CD14-positive monocyte (primary cell): ENCODE measurements around the gene SGMS1. TPM values are rescaled to one million over a fixed set of nuclear protein-coding genes. Genes with fewer than 3 reads are reported as not detected.

ENCODE experiments used
- DNase-seq, 3 donors: peaks; one replicate each; pipeline ENCODE4 v3.0.0-alpha.2; 2011 to 2022
- H2AFZ ChIP-seq: 2 replicates; pipeline ENCODE4 v1.6.0; 2012; ENCODE audit warnings: mild to moderate bottlenecking, low read depth, low read length, inconsistent platforms; ENCODE audit not compliant: insufficient read depth, poor library complexity, severe bottlenecking
- H3K27ac ChIP-seq, 2 donors: 1 replicate in 1 of 2; 2 replicates in 1 of 2; pipeline ENCODE4 v1.5.1; 2012 to 2013; ENCODE audit warnings: low read length in 2 of 2, control low read depth in 1 of 2, inconsistent platforms in 1 of 2, low read depth in 1 of 2, mild to moderate bottlenecking in 1 of 2
- H3K27me3 ChIP-seq, 2 donors: one replicate each; pipeline versions ENCODE4 v1.6.0 to v1.6.1; 2011 to 2013; ENCODE audit warnings: low read length in 2 of 2; ENCODE audit not compliant: control insufficient read depth in 2 of 2, insufficient read depth in 2 of 2
- H3K36me3 ChIP-seq, 2 donors: replicated peaks in 1 of 2; 1 replicate in 1 of 2; 2 replicates in 1 of 2; pipeline versions ENCODE4 v1.5.1 to v1.6.1; 2012 to 2013; ENCODE audit warnings: low read length in 2 of 2, control low read depth in 1 of 2, inconsistent platforms in 1 of 2, mild to moderate bottlenecking in 1 of 2; ENCODE audit not compliant: insufficient read depth in 2 of 2, control insufficient read depth in 1 of 2
- H3K4me1 ChIP-seq, 2 donors: 1 replicate in 1 of 2; 2 replicates in 1 of 2; pipeline versions ENCODE4 v1.5.1 to v1.6.1; 2012 to 2013; ENCODE audit warnings: low read length in 2 of 2, control low read depth in 1 of 2, inconsistent platforms in 1 of 2, mild to moderate bottlenecking in 1 of 2, moderate library complexity in 1 of 2; ENCODE audit not compliant: insufficient read depth in 2 of 2, control insufficient read depth in 1 of 2
- H3K4me2 ChIP-seq: replicated peaks from 2 replicates; pipeline ENCODE3; 2012; ENCODE audit warnings: low read length, moderate library complexity, mild to moderate bottlenecking; ENCODE audit not compliant: poor library complexity, severe bottlenecking; ENCODE audit errors: extremely low read depth
- H3K4me3 ChIP-seq, 3 experiments: fragments of 200-600 bp in 1 of 3; sonication (generic) in 1 of 3; replicated peaks in 1 of 3; 1 replicate in 2 of 3; 2 replicates in 1 of 3; pipeline ENCODE4 v1.5.1; 2011 to 2013; ENCODE audit warnings: low read length in 3 of 3, mild to moderate bottlenecking in 3 of 3, control low read depth in 2 of 3, low read depth in 2 of 3, inconsistent platforms in 1 of 3, moderate library complexity in 1 of 3
- H3K79me2 ChIP-seq: 2 replicates; pipeline ENCODE4 v1.6.0; 2012; ENCODE audit warnings: mild to moderate bottlenecking, control low read depth, inconsistent platforms, low read length, moderate library complexity; ENCODE audit not compliant: insufficient read depth
- H3K9ac ChIP-seq: 2 replicates; pipeline ENCODE4 v1.6.0; 2017; ENCODE audit warnings: low read length, mild to moderate bottlenecking; ENCODE audit not compliant: insufficient read depth, poor library complexity, severe bottlenecking
- H3K9me3 ChIP-seq, 2 donors: replicated peaks in 1 of 2; 1 replicate in 1 of 2; 2 replicates in 1 of 2; pipeline versions ENCODE4 v1.5.1 to v1.6.1; 2012 to 2013; ENCODE audit warnings: low read length in 2 of 2, control low read depth in 1 of 2; ENCODE audit not compliant: control insufficient read depth in 1 of 2, insufficient read depth in 1 of 2
- H4K20me1 ChIP-seq: 2 replicates; pipeline ENCODE4 v1.6.0; 2012; ENCODE audit warnings: mild to moderate bottlenecking, low read length, control low read depth, moderate library complexity; ENCODE audit not compliant: insufficient read depth
- H3K27ac Mint-ChIP-seq, 7 donors: one replicate each; pipeline ENCODE4 v1.8.0; 2020; ENCODE audit warnings: mild to moderate bottlenecking in 7 of 7, mixed read lengths in 7 of 7, moderate library complexity in 6 of 7, inconsistent platforms in 2 of 7
- H3K27me3 Mint-ChIP-seq, 3 donors: one replicate each; pipeline ENCODE4 v1.8.0; 2021 to 2022; ENCODE audit warnings: low read depth in 3 of 3, mild to moderate bottlenecking in 3 of 3, mixed read lengths in 3 of 3, moderate library complexity in 3 of 3, inconsistent platforms in 1 of 3
- H3K36me3 Mint-ChIP-seq, 2 donors: one replicate each; pipeline ENCODE4 v1.8.0; 2020; ENCODE audit warnings: mixed read lengths in 2 of 2, inconsistent platforms in 1 of 2, mild to moderate bottlenecking in 1 of 2
- H3K4me1 Mint-ChIP-seq: one replicate; pipeline ENCODE4 v1.8.0; 2020; ENCODE audit warnings: mild to moderate bottlenecking, mixed read lengths
- H3K4me3 Mint-ChIP-seq, 2 donors: one replicate each; pipeline ENCODE4 v1.8.0; 2020; ENCODE audit warnings: mild to moderate bottlenecking in 2 of 2, mixed read lengths in 2 of 2, moderate library complexity in 1 of 2
- H3K9me3 Mint-ChIP-seq, 7 donors: one replicate each; pipeline ENCODE4 v1.8.0; 2020 to 2022; ENCODE audit warnings: mixed read lengths in 7 of 7, mild to moderate bottlenecking in 6 of 7, moderate library complexity in 6 of 7, inconsistent platforms in 2 of 7
- WGBS: methylation state at CpG from one replicate; pipeline ENCODE4 v1.1.5; 2013; ENCODE audit warnings: missing lambda C conversion rate; ENCODE audit not compliant: insufficient coverage; 5-methylcytosine and 5-hydroxymethylcytosine counted together
- intact Hi-C, 2 donors: fragments of 100-400 bp; cut with micrococcal nuclease; formaldehyde crosslinking; loops; one replicate each; pipeline versions ENCODE4 v1.15.0 to v1.15.1; 2023
- polyA plus RNA-seq, 3 donors: library from polyadenylated mRNA; depleted of rRNA in 1 of 3; unstranded in 2 of 3; stranded (reverse) in 1 of 3; fragments of 300-500 nt in 2 of 3; fragments of >200 nt in 1 of 3; fragmentation: Illumina TruSeq in 2 of 3; gene quantifications; 1 replicate in 2 of 3; 2 replicates in 1 of 3; pipeline ENCODE4 v1.2.3, GENCODE V29; 2012 to 2021
- TF ChIP-seq, protein P1 (sequence below): fragments of 200-600 bp; IDR thresholded peaks from one replicate; pipeline ENCODE4 v1.8.0; 2022; ENCODE audit warnings: antibody characterized with exemption, mild to moderate bottlenecking

SGMS1 gene
- polyA plus RNA-seq, 3 donors, result 19.5 to 20.6 (median 20.4) TPM

DNA sequence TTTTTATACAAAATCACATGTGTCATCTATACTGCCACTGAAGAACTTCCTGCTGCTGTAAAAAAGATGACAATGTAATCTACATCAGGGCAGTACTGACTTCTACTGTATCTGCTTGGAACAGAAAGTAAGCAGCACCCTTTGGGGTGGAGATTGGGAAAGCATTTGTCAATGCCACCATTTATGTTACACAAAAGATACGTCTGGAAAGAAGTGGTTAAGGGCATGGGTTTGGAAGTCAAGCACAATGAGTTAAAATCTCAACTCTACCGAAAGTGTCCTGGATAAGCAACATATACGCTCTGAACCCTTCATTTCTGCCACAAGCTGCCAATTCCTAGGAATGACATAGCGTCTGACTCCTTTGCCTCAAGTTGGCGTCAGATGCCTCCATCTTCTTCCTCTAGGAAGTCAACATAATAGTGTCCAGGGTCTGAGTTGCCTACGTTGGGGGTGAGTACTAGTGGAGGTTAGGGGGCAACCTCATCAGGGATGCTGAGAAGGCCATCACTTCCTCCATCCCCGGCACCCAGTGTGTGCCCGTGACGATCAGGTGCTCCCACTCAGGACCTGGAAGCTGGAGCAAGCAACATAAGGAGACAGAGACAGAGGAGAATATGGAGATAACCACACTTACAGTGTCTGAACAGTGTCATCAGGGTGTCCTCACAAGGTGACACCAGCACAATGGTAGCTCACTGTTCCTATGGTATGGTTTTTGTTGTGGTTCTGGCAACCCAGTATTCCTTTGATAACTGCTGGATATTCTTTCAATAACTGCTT is 58.3 kb downstream of the SGMS1 start:
- WGBS, result 100% methylated on average over 1 of the region's 9 CpGs

DNA sequence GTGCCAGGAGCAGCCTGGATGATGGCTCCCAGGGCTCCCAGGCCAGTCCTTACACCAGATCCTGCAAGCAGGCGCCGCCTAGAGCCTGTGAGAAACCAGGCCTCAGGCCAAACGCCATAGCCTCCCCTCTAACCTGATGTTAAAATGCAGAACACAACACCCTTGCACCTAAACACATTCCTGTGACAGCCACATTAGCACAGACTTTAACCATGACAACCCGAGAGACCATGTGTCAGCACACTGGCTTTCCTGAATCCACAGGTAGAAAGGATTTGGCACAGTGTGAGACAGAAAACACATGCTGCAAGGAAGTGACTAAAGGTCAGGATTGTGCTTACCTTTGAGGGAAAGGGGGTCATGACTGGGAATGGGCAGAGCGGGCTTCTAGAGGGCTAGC is 59.9 kb downstream of the SGMS1 start:
- peaks cover 3 to 4% of the 10 kb centered on the region in 2 donors for H3K36me3 Mint-ChIP-seq
- Histone ChIP-seq H3K4me1 (no peaks in the 10 kb centered on the region), H3K4me3 (no peak overlapping the region), H2AFZ (no peak overlapping the region), H3K36me3 (no peaks in the 10 kb centered on the region), H3K27ac (no peak overlapping the region), H3K4me2 (no peak overlapping the region), H4K20me1 (peaks cover 30% of the 10 kb centered on the region), H3K9ac (no peak overlapping the region), H3K27me3 (no peaks in the 10 kb centered on the region), H3K79me2 (no peaks in the 10 kb centered on the region), H3K9me3 (no peaks in the 10 kb centered on the region)
- intact Hi-C loops, result no loop called here
- no peak overlapping the region for H3K4me3 Mint-ChIP-seq
- TF ChIP-seq, protein P1, sequence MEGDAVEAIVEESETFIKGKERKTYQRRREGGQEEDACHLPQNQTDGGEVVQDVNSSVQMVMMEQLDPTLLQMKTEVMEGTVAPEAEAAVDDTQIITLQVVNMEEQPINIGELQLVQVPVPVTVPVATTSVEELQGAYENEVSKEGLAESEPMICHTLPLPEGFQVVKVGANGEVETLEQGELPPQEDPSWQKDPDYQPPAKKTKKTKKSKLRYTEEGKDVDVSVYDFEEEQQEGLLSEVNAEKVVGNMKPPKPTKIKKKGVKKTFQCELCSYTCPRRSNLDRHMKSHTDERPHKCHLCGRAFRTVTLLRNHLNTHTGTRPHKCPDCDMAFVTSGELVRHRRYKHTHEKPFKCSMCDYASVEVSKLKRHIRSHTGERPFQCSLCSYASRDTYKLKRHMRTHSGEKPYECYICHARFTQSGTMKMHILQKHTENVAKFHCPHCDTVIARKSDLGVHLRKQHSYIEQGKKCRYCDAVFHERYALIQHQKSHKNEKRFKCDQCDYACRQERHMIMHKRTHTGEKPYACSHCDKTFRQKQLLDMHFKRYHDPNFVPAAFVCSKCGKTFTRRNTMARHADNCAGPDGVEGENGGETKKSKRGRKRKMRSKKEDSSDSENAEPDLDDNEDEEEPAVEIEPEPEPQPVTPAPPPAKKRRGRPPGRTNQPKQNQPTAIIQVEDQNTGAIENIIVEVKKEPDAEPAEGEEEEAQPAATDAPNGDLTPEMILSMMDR, result no peak
- no peak for DNase-seq
- H3K4me1 Mint-ChIP-seq, result peaks cover 1% of the 10 kb centered on the region
- WGBS, result 95% methylated on average over 4 of the region's 5 CpGs
- H3K9me3 Mint-ChIP-seq, result peaks cover 0 to 1% (median 0%) of the 10 kb centered on the region in 7 donors
- H3K27ac Mint-ChIP-seq, result peak overlapping the region in 1 of 7 donors; percentile 72
- peaks cover 0 to 3% (median 0%) of the 10 kb centered on the region in 3 donors for H3K27me3 Mint-ChIP-seq

More for the DNA sequence above, 58.3 kb downstream of the SGMS1 start:
- Histone ChIP-seq H3K9ac (no peak overlapping the region), H3K27me3 (no peaks in the 10 kb centered on the region), H3K4me3 (no peak overlapping the region), H3K4me1 (no peaks in the 10 kb centered on the region), H3K36me3 (no peaks in the 10 kb centered on the region), H3K4me2 (no peak overlapping the region), H3K9me3 (no peaks in the 10 kb centered on the region), H3K27ac (no peak overlapping the region), H2AFZ (no peak overlapping the region), H3K79me2 (no peaks in the 10 kb centered on the region), H4K20me1 (peaks cover 33% of the 10 kb centered on the region)
- H3K4me1 Mint-ChIP-seq, result peaks cover 1% of the 10 kb centered on the region
- TF ChIP-seq, protein P1, result no peak
- H3K27ac Mint-ChIP-seq, result no peak overlapping the region
- no peak for DNase-seq
- intact Hi-C loops, result no loop called here
- no peak overlapping the region for H3K4me3 Mint-ChIP-seq
- H3K27me3 Mint-ChIP-seq, result peaks cover 0 to 3% (median 0%) of the 10 kb centered on the region in 3 donors
- peaks cover 0 to 3% (median 0%) of the 10 kb centered on the region in 7 donors for H3K9me3 Mint-ChIP-seq
- peaks cover 3 to 4% of the 10 kb centered on the region in 2 donors for H3K36me3 Mint-ChIP-seq
